Small intestine (tissue), 7 donors: Measurements from ENCODE around the gene UBE3C. TPM values are rescaled to one million over a fixed set of nuclear protein-coding genes. Genes with fewer than 3 reads are reported as not detected.

Experiments
- DNase-seq, 2 donors: peaks; one replicate each; pipeline versions ENCODE4 v3.0.0 to v3.0.0-alpha.2; 2013
- FAIRE-seq: peaks from 2 replicates; lab custom pipeline; 2012; peaks lifted over from hg19 to GRCh38; lab: Jason Lieb, UNC
- H3K27ac ChIP-seq, 3 donors: one replicate each; pipeline ENCODE4 v1.5.1; 2013; ENCODE audit warnings: low read length in 2 of 3, mild to moderate bottlenecking in 2 of 3, control low read depth in 1 of 3, inconsistent platforms in 1 of 3, low read depth in 1 of 3, moderate library complexity in 1 of 3
- H3K27me3 ChIP-seq, 3 donors: one replicate each; pipeline ENCODE4 v1.6.1; 2013; ENCODE audit warnings: low read length in 3 of 3, inconsistent platforms in 1 of 3; ENCODE audit not compliant: control insufficient read depth in 3 of 3, insufficient read depth in 3 of 3
- H3K36me3 ChIP-seq, 3 donors: one replicate each; pipeline ENCODE4 v1.6.1; 2013; ENCODE audit warnings: low read length in 3 of 3, inconsistent platforms in 1 of 3, low read depth in 1 of 3, mild to moderate bottlenecking in 1 of 3, moderate library complexity in 1 of 3; ENCODE audit not compliant: control insufficient read depth in 3 of 3, insufficient read depth in 2 of 3
- H3K4me1 ChIP-seq, 3 donors: one replicate each; pipeline ENCODE4 v1.6.1; 2013; ENCODE audit warnings: low read length in 2 of 3, inconsistent platforms in 1 of 3, low read depth in 1 of 3, mild to moderate bottlenecking in 1 of 3, moderate library complexity in 1 of 3; ENCODE audit not compliant: control insufficient read depth in 3 of 3, insufficient read depth in 2 of 3
- H3K4me3 ChIP-seq, 3 donors: one replicate each; pipeline ENCODE4 v1.5.1; 2013; ENCODE audit warnings: low read length in 3 of 3, control low read depth in 1 of 3, inconsistent platforms in 1 of 3, low read depth in 1 of 3, mild to moderate bottlenecking in 1 of 3, moderate library complexity in 1 of 3
- H3K9me3 ChIP-seq, 2 donors: one replicate each; pipeline ENCODE4 v1.6.1; 2013; ENCODE audit warnings: low read depth in 1 of 2, low read length in 1 of 2; ENCODE audit not compliant: control insufficient read depth in 2 of 2, insufficient read depth in 1 of 2
- WGBS, 3 donors: extraction: QIAGEN DNeasy Blood & Tissue Kit; methylation state at CpG; one replicate each; pipeline ENCODE4 v1.1.7; 2013; 5-methylcytosine and 5-hydroxymethylcytosine counted together
- polyA plus RNA-seq, 4 donors: library from polyadenylated mRNA; stranded (reverse) in 3 of 4; unstranded in 1 of 4; fragments of 200-250 nt in 3 of 4; fragments of 120-200 nt in 1 of 4; gene quantifications; one replicate each; pipeline versions ENCODE4 v1.2.1 to v1.2.3, GENCODE V29; 2013
- donor health status: healthy with polysubstance abuse.
- donor health status: control.
- donor health status: control.
- donor health status: Bipolar disorder and iron deficiency.
- donor health status: healthy.

The UBE3C gene
- polyA plus RNA-seq, 4 donors = 22.2 to 47.6 (median 26.8) TPM

- Histone ChIP-seq H3K36me3 (no peaks in the 10 kb centered on the region), H3K27ac (no peak overlapping the region), H3K4me1 (peaks cover 0 to 10% (median 3%) of the 10 kb centered on the region in 3 donors), H3K27me3 (peaks cover 0 to 4% (median 0%) of the 10 kb centered on the region in 3 donors), H3K9me3 (no peaks in the 10 kb centered on the region), H3K4me3 (peak overlapping the region; percentile 38 to 63 (median 43))
- 23 to 24% (median 23%) methylated on average over 48 to 77 of the region's 77 CpGs for WGBS, 3 donors
- DNase-seq (peak; percentile 71 to 72), FAIRE-seq (no peak)
Measured at GRCh38 chr7:157278791-157279724, 140.3 kb downstream of the UBE3C start.

- DNase-seq = peak in 1 of 2 donors; percentile 38
- H3K4me3 ChIP-seq = peak overlapping the region; percentile 38 to 63 (median 43)
- no peak for FAIRE-seq
- no peaks in the 10 kb centered on the region for H3K36me3 ChIP-seq
- WGBS, 3 donors = 21 to 25% (median 22%) methylated on average over 30 to 39 of the region's 39 CpGs
- peaks cover 0 to 6% of the 10 kb centered on the region in 2 donors for H3K9me3 ChIP-seq
- no peak overlapping the region for H3K27ac ChIP-seq
- peaks cover 0 to 10% (median 3%) of the 10 kb centered on the region in 3 donors for H3K4me1 ChIP-seq
- H3K27me3 ChIP-seq = peaks cover 0 to 4% (median 0%) of the 10 kb centered on the region in 3 donors
Measured at GRCh38 chr7:157279741-157280215, 141.1 kb downstream of the UBE3C start.

- H3K27me3 ChIP-seq = peaks cover 0 to 4% (median 0%) of the 10 kb centered on the region in 3 donors
- H3K4me3 ChIP-seq = peak overlapping the region in 1 of 3 donors; percentile 38
- H3K36me3 ChIP-seq = no peaks in the 10 kb centered on the region
- FAIRE-seq (no peak), DNase-seq (peak in 1 of 2 donors; percentile 37)
- no peak overlapping the region for H3K27ac ChIP-seq
- WGBS, 3 donors = 88 to 94% (median 88%) methylated on average over 18 to 24 of the region's 24 CpGs
- H3K9me3 ChIP-seq = peaks cover 0 to 8% of the 10 kb centered on the region in 2 donors
- H3K4me1 ChIP-seq = peaks cover 0 to 10% (median 3%) of the 10 kb centered on the region in 3 donors
Measured at GRCh38 chr7:157280216-157280841, 141.6 kb downstream of the UBE3C start.

- Histone ChIP-seq H3K36me3 (no peaks in the 10 kb centered on the region), H3K4me1 (peaks cover 0 to 10% (median 3%) of the 10 kb centered on the region in 3 donors), H3K4me3 (no peak overlapping the region), H3K27ac (no peak overlapping the region), H3K27me3 (peaks cover 0 to 4% (median 0%) of the 10 kb centered on the region in 3 donors), H3K9me3 (peaks cover 0 to 8% of the 10 kb centered on the region in 2 donors)
- 55 to 87% (median 72%) methylated on average over 21 to 24 of the region's 24 CpGs for WGBS, 3 donors
- FAIRE-seq (no peak), DNase-seq (no peak)
Measured at GRCh38 chr7:157281221-157281998, 142.7 kb downstream of the UBE3C start.

- Histone ChIP-seq H3K27me3 (peaks cover 0 to 4% (median 0%) of the 10 kb centered on the region in 3 donors), H3K4me1 (peaks cover 0 to 10% (median 0%) of the 10 kb centered on the region in 3 donors), H3K27ac (no peak overlapping the region), H3K4me3 (no peak overlapping the region), H3K9me3 (peaks cover 0 to 8% of the 10 kb centered on the region in 2 donors), H3K36me3 (no peaks in the 10 kb centered on the region)
- DNase-seq = peak; percentile 69 to 85
- FAIRE-seq = no peak
- WGBS, 3 donors = 12 to 57% (median 36%) methylated on average over 22 to 25 of the region's 25 CpGs
Measured at GRCh38 chr7:157282141-157282801, 143.5 kb downstream of the UBE3C start.

- Histone ChIP-seq H3K4me1 (peaks cover 0 to 10% (median 0%) of the 10 kb centered on the region in 3 donors), H3K9me3 (peaks cover 0 to 14% of the 10 kb centered on the region in 2 donors), H3K36me3 (no peaks in the 10 kb centered on the region), H3K4me3 (no peak overlapping the region), H3K27ac (no peak overlapping the region), H3K27me3 (no peaks in the 10 kb centered on the region)
- DNase-seq (no peak), FAIRE-seq (no peak)
- 83 to 89% (median 84%) methylated on average over 17 of the region's 17 CpGs for WGBS, 3 donors
Measured at GRCh38 chr7:157284229-157285014, 145.7 kb downstream of the UBE3C start.

GRCh38 chr7:157291404-157292080, 152.8 kb downstream of the UBE3C start:
- Histone ChIP-seq H3K27me3 (no peaks in the 10 kb centered on the region), H3K36me3 (no peaks in the 10 kb centered on the region), H3K4me1 (no peaks in the 10 kb centered on the region), H3K4me3 (no peak overlapping the region), H3K27ac (no peak overlapping the region), H3K9me3 (peaks cover 0 to 7% of the 10 kb centered on the region in 2 donors)
- FAIRE-seq (no peak), DNase-seq (no peak)
- 71 to 82% (median 74%) methylated on average over 27 to 29 of the region's 29 CpGs for WGBS, 3 donors
